ENCODE measurements around the gene NCOA4. TPM values are rescaled to one million over a fixed set of nuclear protein-coding genes. Genes with fewer than 3 reads are reported as not detected.

The NCOA4 gene
- total and polyA plus RNA-seq, 2 of the 8 experiments (the other 6 are each of a cell fraction or from before 2014, with no cell fraction given), result 28.9 to 65.2 TPM

DNA sequence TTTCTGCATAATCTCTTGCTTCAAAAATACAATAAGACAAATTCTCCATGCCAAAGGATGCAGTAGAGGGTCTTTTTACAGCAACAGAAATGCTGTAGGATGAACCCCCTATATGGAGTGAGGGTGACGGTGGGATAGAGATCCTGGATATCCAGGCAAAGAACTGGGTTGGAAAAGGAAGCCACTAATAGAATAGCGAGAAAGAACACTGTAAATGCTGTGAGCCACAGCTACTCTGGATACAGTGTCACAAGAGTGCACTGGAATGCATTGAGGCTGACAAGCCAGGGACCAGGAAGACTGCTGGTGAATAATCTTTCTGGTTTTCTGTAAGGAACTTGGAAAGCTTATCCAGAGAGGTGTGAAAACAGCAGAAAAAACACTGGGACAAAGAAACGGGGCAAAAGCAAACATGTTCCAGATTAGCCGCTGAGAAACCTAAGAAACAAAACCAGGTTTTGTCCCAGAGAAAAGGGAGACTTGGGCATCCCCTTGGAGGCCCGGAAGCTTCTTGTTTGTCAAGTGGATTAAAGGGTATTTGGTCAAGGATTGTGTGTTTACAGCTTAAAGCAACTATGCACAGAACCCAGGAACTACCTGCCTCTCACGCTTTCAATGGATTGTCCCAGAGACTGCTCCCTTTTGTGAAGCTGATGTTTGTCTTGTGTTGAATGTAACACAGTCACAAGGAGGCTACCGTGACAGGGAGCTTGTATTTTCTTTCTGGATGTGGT, 21.8 kb upstream of the NCOA4 start (continued):
- no peak for TF ChIP-seq CHD7 (IDR thresholded peaks at IDR 0.05; ENCODE audit: insufficient replicate concordance, low read length)
- TF ChIP-seq CREB1 (IDR thresholded peaks at IDR 0.05), result no peak
- no peak for TF ChIP-seq SP2 (IDR thresholded peaks at IDR 0.05; ENCODE audit: low read length)
- TF ChIP-seq PHF8 (conservative IDR thresholded peaks at IDR 0.05; ENCODE audit: low read depth, low read length), result no peak
- TF ChIP-seq GTF2F1 (IDR thresholded peaks at IDR 0.05; ENCODE audit: borderline replicate concordance, low read depth, low read length), result no peak
- TF ChIP-seq RNF2 (IDR thresholded peaks at IDR 0.05; ENCODE audit: borderline replicate concordance, low read depth, low read length, missing control alignments, poor library complexity, severe bottlenecking), result no peak
- no peak for TF ChIP-seq RFX5 (IDR thresholded peaks at IDR 0.05; ENCODE audit: borderline replicate concordance, low read depth, low read length)
- TF ChIP-seq MAFK (IDR thresholded peaks at IDR 0.05; ENCODE audit: low read depth, low read length), result no peak
- TF ChIP-seq EGR1 (IDR thresholded peaks at IDR 0.05; ENCODE audit: borderline replicate concordance, low read depth, low read length), result no peak
